Activated CD4-positive, CD25-positive, alpha-beta regulatory T cell (primary cell): ENCODE measurements around the gene WDR88.
"Not testable (repeated sequence)": the region's sequence is repeated elsewhere in the genome, so short reads cannot be mapped to it uniquely, and the experiment has no call there.

Source experiments
- DNase-seq, 4 experiments: peaks; one replicate each; lab custom pipeline; 2025; lab: John Stamatoyannopoulos, UW

Gene WDR88

DNA sequence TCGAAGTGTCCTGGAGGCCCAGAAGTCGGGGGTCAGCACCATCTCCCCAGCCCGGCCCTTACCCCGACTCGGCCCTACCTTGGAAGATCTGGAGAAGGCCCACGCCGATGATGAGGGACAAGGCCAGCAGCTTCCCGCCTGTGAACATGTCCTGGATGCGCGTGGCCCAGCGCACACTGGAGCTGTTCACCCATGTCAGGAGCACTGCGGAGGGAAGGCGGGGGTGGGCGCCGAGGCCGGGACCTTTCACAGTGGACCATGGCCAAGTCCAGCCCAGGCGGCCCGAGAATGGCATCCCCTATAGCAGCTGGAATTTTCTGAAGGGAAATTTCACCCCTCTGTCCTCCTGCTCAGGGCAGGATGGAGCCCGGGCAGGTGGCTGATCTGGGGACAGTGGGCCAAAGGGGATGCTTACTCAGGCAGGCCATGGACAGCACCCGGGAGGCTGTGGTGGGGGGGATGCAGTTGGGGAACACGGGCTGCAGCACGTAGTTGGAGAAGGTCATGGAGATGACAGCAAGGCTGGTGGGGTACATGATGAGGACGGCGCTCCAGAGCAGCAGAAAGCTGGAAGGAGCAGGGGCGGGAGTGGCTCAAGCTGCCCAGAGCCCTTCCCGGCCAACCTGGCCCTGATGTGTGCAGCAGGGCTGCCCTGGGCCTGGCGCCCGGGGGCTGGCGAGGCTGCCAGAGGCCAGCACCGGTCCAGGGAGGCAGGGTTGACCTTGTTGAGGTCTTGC lies 80.7 kb downstream of the WDR88 start:
- no peak for DNase-seq

DNA sequence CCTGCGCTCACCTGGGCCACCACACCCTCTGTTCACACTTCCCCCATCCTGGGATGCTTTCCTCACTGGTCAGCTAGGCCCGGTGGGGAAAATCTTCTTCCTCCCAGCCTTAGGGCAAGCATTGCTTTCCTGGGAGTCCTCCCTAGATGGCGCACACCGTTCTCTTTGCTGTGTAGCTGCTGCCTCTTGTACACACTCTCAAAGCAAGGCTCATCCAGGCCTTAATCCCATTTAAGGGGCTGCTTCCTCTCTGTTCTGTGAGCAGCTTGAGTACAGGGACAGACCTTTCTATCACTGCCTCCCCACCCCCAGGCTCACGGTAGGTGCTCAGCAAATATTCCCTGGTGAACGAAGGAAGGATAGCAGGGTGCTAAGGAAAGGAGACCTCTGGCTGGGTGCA lies 82.7 kb downstream of the WDR88 start:
- no peak for DNase-seq

DNA sequence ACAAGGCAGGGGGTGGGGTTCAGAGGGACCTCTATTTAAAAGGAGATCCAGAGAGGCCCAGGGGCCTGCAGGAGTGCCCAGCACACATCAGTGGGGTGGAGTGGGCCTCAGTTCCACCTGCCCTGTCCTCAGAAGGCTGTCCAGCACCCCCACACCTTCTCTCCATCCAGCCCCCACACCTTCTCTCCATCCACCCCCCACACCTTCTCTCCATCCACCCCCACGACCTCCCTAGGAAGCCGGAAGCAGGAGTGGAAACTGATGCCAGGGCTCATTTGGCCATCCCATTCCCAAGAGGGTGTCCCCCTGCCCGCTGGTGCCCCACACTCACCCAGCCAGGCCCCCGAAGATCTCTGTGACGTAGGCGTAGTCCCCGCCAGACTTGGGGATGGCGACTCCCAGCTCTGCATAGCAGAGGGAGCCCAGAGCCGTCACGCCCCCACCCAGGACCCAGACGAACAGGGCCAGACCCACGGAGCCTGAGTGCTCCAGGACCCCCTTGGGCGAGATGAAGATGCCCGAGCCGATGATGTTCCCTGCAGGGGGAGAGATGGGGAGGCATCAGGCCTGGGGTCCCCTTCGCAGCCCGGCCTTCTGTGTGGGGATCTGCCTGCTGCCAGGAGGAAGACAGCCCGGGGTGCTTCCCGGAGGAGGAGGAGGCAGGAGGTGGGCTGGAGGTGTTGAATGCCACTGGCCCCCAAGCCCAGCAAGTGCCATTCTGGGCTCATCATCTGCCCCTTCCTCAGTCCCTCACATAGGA lies 83.7 kb downstream of the WDR88 start:
- no peak for DNase-seq

DNA sequence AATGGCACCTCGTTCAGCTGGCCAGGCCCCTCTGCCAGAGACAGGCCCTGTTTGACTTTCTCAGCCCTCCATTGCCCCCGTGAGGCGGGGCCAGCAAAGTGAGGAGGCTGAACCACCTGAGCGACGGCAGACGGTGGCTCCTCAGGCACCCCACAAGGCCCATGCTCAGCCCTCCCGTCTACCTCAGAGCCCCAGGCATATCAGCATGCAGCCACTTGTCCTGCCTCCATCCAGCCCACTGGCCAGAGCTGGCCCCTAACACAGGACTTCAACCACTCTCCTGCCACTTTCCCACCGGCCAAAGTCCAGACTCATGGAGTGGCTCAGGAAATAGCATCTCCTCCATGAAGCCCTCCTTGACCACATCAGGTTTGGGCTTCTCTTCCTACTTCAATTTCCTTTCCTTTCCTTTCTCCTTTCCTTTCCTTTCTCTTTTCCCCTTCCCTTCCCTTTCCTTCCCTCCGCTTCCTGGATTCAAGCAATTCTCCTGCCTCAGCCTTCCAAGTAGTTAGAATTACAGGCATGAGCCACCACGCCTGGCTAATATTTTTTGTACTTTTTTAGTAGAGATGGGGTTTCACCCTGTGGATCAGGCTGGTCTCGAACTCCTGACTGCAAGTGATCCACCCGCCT lies 84.4 kb downstream of the WDR88 start:
- no peak for DNase-seq

DNA sequence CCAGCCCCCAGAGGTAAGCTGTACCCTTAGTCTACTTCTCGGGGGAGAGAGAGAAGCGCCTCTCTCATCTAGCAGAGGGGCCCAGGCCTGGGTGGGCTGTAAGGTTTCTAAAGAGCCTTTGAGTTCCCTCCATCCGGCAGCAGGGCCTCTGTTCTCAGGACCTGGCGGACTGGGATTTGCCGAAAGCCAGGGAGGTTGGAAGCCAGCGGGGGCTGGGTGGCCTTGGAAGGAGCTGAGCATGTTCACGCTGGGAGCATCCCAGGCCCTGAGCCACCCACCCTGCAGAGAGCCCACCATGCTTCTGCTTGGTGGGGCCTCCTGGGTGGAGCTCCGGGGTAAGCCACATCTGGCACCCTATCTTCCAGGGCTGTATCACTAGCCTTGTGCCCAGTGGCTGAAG lies 86.0 kb downstream of the WDR88 start:
- no peak for DNase-seq

DNA sequence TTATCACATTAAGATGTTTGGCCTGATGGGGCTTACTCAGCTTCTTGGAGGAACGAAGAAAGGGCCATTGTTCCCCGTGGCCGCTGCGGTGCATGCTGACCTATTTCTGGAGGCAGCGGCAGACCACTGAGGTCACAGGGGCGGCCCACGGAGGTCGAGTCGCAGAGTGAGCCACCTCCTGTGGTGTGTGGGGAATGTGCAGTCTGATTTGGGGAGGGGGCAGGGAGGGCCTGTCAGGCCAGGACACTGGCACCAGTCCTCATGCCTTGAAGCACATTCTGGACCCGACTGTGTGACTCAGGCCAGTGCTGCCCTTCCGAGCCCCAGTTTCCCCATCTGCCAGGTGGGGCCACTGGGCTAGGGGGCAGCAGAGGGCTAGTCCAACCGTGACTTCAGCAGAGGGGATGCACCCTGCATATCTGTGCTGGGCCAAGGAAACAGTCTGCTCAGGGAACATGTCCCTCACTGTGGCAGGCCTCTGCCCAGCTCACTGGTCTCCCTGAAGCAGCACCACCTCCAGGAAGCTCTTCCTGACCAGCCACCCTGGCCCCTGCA lies 87.4 kb downstream of the WDR88 start:
- no peak for DNase-seq

DNA sequence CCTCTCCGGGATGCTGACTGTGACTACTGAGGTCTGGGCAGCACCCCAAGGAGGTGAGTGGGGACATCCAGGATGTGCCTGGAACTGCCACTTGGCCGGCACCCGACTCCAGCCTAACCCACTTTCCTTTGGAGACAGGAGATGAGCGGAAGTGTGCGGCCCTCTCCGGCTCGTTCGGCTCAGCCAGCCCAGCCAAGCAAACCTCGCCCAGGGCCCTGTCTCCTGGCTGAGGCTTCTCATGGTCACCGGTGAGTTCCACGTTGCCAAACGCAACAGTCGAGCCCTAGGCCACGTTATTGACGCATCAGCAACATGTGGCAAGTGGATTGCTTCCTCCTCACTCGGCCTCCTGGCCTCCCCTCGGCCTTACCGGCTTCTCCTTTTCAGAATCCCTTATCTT lies 88.2 kb downstream of the WDR88 start:
- DNase-seq = no peak

DNA sequence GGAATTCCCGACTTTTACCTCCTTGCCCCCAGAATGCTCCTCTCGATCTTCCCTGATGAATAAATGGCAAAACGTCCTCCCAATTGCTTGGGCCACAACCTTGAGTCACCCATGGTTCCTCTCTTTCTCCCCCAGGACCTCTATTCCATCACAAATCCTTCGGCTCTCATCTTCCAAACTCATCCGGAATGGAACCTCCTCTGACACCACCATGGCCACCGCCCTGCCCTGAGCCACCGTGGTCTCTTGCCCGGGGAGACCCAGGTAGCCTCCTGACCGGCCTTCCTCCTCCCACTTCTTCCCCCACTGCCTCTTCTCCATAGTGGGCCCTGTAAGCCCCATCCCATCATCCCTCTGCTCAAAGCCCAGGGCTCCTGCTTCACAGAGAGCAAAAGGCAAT lies 88.8 kb downstream of the WDR88 start:
- no peak for DNase-seq

DNA sequence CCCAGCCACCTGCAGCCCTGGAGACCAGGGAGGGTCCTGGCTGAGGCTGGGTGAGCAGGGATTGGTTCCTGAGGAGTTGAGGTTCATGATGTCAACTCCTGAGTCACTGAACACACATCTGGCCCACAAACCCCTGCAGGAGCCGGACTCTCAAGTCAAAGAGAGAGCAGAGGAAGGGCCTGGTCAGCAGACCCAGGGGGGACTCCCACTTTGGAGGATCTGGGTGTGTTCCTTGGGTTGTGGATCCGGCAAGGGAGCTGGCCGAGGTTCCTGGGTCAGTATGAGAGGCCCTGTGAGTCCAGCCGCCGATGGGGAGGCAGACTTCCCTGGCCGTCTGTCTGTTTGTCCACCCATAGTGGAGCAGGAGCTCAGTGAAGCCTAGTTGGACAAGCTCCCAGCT lies 89.7 kb downstream of the WDR88 start:
- no peak for DNase-seq

DNA sequence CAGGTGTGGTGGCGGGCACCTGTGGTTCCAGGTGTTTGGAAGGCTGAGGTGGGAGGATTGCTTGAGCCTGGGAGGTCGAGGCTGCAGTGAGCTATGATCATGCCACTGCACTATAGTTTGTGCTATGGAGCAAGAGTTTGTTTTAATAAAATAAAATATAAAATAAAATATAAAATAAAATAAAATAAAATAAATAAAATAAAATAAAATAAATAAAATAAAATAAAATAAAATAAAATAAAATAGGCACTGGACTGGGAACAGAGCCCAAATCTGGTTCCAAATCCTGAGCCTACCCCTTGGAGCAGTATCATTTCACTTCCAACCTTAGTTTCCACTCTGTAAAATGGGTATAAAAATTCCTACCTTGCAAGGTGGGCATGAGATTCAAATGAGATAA lies 90.3 kb downstream of the WDR88 start:
- DNase-seq = not testable (repeated sequence)

DNA sequence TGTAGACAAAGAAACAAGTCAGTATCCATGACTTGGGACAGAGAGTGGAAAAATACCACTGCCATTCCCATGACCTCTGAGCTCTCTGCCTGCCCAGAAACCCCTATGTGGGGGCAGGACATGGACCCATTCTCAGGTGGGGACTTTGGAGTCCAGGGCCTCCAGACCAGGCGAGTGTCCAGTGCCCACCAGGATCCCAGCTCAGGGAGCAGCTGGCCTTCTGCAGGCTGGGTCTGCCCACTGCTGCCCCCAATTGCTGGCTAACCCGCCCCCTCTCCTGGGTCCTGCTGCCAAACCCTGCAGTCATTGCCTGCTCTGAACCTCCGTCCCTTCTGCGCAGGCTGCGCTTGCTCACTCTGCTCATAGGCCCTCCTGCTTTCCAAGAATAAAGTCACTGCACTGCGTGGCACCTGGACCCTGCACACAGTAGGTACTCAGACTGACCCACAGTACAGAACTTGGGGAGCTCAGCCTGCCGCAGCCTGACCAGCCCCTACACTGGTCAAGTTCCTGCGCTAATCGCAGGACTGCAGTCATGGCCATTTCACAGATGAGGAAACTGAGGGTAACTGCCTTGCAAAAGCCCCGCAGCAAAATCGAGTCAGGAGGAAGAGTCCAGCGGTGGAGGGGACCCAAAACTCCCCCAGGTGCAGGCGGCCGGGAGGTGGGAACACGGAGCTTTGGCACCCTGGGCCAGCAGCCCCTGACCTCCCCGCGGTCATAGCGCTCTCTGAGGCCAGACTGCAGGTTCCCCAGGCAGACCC lies 93.0 kb downstream of the WDR88 start:
- DNase-seq = no peak
